ENCODE results near the gene SEC24A. TPM values are rescaled to one million over a fixed set of nuclear protein-coding genes. Genes with fewer than 3 reads are reported as not detected.
A peak's percentile ranks its signal among the peaks of the same experiment; 100 is the strongest.

Gene SEC24A
- polyA plus RNA-seq, 1 of the 3 experiments (the other 2 are of a cell fraction) = 7.4 TPM

DNA sequence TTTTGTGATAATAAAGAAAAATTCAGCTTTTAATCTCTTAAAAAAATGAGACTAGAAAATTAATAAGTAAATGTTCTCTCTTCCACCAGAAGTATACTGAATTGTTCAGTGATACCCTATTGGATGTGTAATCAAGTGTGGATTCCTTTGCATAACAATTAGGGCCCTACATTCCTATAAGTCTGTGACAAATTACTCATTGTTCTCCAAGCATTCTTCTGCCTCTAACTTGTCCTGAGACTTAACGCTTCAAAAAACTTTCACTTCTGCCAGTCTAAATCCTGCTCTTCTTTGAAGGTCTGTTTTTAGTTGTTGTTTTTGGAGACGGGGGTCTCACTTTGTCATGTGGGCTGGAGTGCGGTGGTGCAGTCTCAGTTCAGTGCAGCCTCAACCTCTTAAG lies 100.8 kb downstream of the SEC24A start:
- TF ChIP-seq RXRA (IDR thresholded peaks at IDR 0.05; ENCODE audit: borderline replicate concordance, low read depth) (no peak), TCF12 (IDR thresholded peaks at IDR 0.05) (no peak), TEAD4 (IDR thresholded peaks at IDR 0.05; ENCODE audit: borderline replicate concordance, insufficient read depth) (no peak), SIN3A (IDR thresholded peaks at IDR 0.05; ENCODE audit: borderline replicate concordance, low read depth, low read length) (no peak), YY1 (IDR thresholded peaks at IDR 0.05; ENCODE audit: low read depth) (no peak), GABPA (IDR thresholded peaks at IDR 0.05; ENCODE audit: low read depth) (no peak), EP300 (IDR thresholded peaks at IDR 0.05; ENCODE audit: borderline replicate concordance in 1 of 2, low read depth in 1 of 2, low read length in 1 of 2) (no peak)
- TF ChIP-seq, protein P1, sequence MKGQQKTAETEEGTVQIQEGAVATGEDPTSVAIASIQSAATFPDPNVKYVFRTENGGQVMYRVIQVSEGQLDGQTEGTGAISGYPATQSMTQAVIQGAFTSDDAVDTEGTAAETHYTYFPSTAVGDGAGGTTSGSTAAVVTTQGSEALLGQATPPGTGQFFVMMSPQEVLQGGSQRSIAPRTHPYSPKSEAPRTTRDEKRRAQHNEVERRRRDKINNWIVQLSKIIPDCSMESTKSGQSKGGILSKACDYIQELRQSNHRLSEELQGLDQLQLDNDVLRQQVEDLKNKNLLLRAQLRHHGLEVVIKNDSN (IDR thresholded peaks at IDR 0.05; ENCODE audit: borderline replicate concordance, low read depth) = no peak
- TF ChIP-seq, protein P2, sequence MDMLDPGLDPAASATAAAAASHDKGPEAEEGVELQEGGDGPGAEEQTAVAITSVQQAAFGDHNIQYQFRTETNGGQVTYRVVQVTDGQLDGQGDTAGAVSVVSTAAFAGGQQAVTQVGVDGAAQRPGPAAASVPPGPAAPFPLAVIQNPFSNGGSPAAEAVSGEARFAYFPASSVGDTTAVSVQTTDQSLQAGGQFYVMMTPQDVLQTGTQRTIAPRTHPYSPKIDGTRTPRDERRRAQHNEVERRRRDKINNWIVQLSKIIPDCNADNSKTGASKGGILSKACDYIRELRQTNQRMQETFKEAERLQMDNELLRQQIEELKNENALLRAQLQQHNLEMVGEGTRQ (IDR thresholded peaks at IDR 0.05; ENCODE audit: borderline replicate concordance, low read depth, low read length) = no peak
- TF ChIP-seq, protein P3, sequence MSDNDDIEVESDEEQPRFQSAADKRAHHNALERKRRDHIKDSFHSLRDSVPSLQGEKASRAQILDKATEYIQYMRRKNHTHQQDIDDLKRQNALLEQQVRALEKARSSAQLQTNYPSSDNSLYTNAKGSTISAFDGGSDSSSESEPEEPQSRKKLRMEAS (IDR thresholded peaks at IDR 0.05; ENCODE audit: low read depth) = no peak
- TF ChIP-seq, protein P4, sequence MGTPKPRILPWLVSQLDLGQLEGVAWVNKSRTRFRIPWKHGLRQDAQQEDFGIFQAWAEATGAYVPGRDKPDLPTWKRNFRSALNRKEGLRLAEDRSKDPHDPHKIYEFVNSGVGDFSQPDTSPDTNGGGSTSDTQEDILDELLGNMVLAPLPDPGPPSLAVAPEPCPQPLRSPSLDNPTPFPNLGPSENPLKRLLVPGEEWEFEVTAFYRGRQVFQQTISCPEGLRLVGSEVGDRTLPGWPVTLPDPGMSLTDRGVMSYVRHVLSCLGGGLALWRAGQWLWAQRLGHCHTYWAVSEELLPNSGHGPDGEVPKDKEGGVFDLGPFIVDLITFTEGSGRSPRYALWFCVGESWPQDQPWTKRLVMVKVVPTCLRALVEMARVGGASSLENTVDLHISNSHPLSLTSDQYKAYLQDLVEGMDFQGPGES (IDR thresholded peaks at IDR 0.05; ENCODE audit: low read depth, low read length) = no peak
- Histone ChIP-seq H3K9me3 (no peaks in the 10 kb centered on the region), H2AFZ (ENCODE audit: low read depth) (no peak overlapping the region), H3K27me3 (ENCODE audit: insufficient read depth) (no peaks in the 10 kb centered on the region), H3K4me2 (no peak overlapping the region), H3K9ac (no peak overlapping the region), H3K4me1 (ENCODE audit: control insufficient read depth in 1 of 2, insufficient read depth in 2 of 2, low read depth in 1 of 2, low read length in 1 of 2) (no peaks in the 10 kb centered on the region), H3K79me2 (ENCODE audit: insufficient read depth) (peaks cover 17% of the 10 kb centered on the region), H3F3A (replicated peaks; ENCODE audit: insufficient read depth) (peaks cover 21% of the 10 kb centered on the region), H3K36me3 (replicated peaks in 1 of 2; ENCODE audit: control insufficient read depth in 1 of 2, insufficient read depth in 2 of 2, low read length in 1 of 2) (peaks cover 7 to 27% of the 10 kb centered on the region in 2 experiments), H3K27ac (ENCODE audit: low read depth in 2 of 2, low read length in 1 of 2) (no peak overlapping the region), H3K9me2 (no peaks in the 10 kb centered on the region), H4K20me1 (ENCODE audit: insufficient read depth) (no peaks in the 10 kb centered on the region), H3K4me3 (ENCODE audit: low read depth in 2 of 2, low read length in 1 of 2) (no peak overlapping the region)
- ChIA-PET CTCF (interaction anchor here (1.8 kb wide), 1 partner anchor 9 kb away, joined by 9 read pairs; the partner anchor contains the start of gene DDX46), POLR2A (no interaction called here)
- DNase-seq = no peak
- 91% methylated on average over 3 of the region's 3 CpGs for WGBS (ENCODE audit: low lambda C conversion rate)

DNA sequence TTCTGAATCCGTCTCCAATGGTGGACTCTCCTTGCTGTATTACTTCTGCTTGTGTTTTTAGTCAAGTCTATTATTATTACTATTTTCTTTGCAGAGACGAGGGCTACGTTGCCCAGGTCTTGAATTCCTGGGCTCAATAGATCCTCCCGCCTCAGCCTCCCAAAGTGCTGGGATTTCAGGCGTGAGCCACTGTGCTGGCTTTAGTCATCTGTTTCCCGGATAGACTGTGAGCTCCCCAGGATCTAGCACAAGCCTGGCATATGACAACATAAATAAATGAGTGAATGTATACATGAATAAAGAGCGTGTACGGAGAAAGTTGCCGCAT lies 109.6 kb downstream of the SEC24A start:
- CTCF ChIA-PET = interaction anchor here (0.5 to 3.0 kb wide), 16 partner anchors 9 to 171 kb away, joined by 3 to 16 read pairs (median 4); partner anchors contain the start of genes CAMLG and PCBD2

More for the DNA sequence above, 109.6 kb downstream of the SEC24A start:
- Histone ChIP-seq H3K27ac (ENCODE audit: low read depth in 2 of 2, low read length in 1 of 2) (peak overlapping the region; percentile 37 to 58; a peak in 3 of 4 replicates), H3K36me3 (replicated peaks in 1 of 2; ENCODE audit: control insufficient read depth in 1 of 2, insufficient read depth in 2 of 2, low read length in 1 of 2) (no peaks in the 10 kb centered on the region), H3K4me3 (ENCODE audit: low read depth in 2 of 2, low read length in 1 of 2) (peak overlapping the region; percentile 79 to 98), H2AFZ (ENCODE audit: low read depth) (peak overlapping the region; percentile 93), H3K9me3 (no peaks in the 10 kb centered on the region), H3K79me2 (ENCODE audit: insufficient read depth) (peaks cover 46% of the 10 kb centered on the region), H3K9ac (peak overlapping the region; percentile 87; the same call in 1 of the 2 replicates), H3K4me2 (peak overlapping the region; percentile 83), H3F3A (replicated peaks; ENCODE audit: insufficient read depth) (peaks cover 9% of the 10 kb centered on the region), H3K27me3 (ENCODE audit: insufficient read depth) (no peaks in the 10 kb centered on the region), H3K4me1 (ENCODE audit: control insufficient read depth in 1 of 2, insufficient read depth in 2 of 2, low read depth in 1 of 2, low read length in 1 of 2) (peaks cover 6 to 9% of the 10 kb centered on the region in 2 experiments; a peak in 3 of 4 replicates), H3K9me2 (no peaks in the 10 kb centered on the region), H4K20me1 (ENCODE audit: insufficient read depth) (peaks cover 24% of the 10 kb centered on the region)
- 31% methylated on average over 9 of the region's 9 CpGs for WGBS (ENCODE audit: low lambda C conversion rate)
- DNase-seq = no peak
- peak; percentile 66; the same call in 1 of the 2 replicates for TF ChIP-seq RFX5 (IDR thresholded peaks at IDR 0.05; ENCODE audit: low read length)
- TF ChIP-seq ELF1 (IDR thresholded peaks at IDR 0.05) = no peak
- no peak for TF ChIP-seq JUND (IDR thresholded peaks at IDR 0.05)
- no peak for TF ChIP-seq TEAD4 (IDR thresholded peaks at IDR 0.05; ENCODE audit: borderline replicate concordance, insufficient read depth)
- no peak for TF ChIP-seq RCOR1 (IDR thresholded peaks at IDR 0.05; ENCODE audit: low read length)
- TF ChIP-seq, protein P5, sequence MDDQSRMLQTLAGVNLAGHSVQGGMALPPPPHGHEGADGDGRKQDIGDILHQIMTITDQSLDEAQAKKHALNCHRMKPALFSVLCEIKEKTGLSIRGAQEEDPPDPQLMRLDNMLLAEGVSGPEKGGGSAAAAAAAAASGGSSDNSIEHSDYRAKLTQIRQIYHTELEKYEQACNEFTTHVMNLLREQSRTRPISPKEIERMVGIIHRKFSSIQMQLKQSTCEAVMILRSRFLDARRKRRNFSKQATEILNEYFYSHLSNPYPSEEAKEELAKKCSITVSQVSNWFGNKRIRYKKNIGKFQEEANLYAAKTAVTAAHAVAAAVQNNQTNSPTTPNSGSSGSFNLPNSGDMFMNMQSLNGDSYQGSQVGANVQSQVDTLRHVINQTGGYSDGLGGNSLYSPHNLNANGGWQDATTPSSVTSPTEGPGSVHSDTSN (IDR thresholded peaks at IDR 0.05) = no peak
- POLR2A ChIA-PET = interaction anchor here (0.6 to 3.3 kb wide), 9 partner anchors 14 to 532 kb away, joined by 3 to 12 read pairs (median 3); partner anchors contain the start of genes CAMLG, PCBD2, PPP2CA and TXNDC15
